GM18502 (cell line): ENCODE data around the gene TGFB1.
A peak's percentile ranks its signal among the peaks of the same experiment; 100 is the strongest.
"Not testable (repeated sequence)": the region's sequence is repeated elsewhere in the genome, so short reads cannot be mapped to it uniquely, and the experiment has no call there.

Experiments used
- ATAC-seq: cut with Tn5 transposase; IDR thresholded peaks from one replicate; pipeline ENCODE4 v1.9.1; 2021; ENCODE audit warnings: mild to moderate bottlenecking; ENCODE audit not compliant: unreplicated experiment, poor library complexity

Gene TGFB1

DNA sequence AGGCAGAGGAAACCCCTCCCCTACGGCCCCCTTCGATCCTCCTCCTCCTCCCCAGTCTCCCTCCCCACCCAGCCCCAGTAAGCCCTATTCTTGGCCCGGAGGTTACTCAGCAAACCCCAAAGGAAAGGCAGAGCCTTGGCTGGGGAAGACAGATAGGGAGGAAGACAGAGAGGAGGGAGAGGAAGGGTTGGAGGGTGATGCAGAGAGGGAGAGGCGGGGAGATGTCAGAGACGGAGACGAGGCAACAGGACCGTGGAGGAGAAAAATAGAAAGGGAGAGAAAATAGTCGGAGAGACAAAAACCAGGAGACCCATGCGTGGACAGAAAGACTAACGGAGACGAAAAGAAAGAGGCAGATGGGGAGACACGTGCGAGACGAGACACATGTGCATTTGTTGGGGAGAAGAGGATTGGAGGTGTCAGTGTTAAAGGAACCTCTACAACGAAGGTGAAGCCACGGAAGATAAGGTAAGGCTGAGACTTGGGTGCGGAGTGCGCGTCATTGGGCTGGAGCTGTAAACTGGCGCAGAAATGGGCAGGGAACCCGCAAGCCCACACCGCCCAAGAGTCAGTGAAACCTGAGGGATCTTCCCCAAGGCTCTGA, 2.9 kb downstream of the TGFB1 start:
- ATAC-seq = peak; percentile 11

DNA sequence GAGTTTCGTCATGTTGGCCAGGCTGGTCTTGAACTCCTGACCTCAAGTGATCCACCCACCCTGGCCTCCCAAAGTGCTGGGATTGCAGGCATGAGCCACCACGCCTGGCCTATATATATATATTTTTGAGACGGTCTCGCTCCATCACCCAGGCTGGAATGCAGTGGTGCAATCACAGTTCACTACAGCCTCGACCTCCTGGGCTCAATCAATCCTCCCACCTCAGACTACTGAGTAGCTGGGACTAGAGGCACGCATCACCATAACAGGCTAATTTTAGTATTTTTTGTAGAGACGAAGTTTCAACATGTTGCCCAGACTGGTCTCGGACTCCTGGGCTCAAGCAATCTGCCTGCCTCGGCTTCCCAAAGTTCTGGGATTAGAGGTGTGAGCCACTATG, 6.8 kb downstream of the TGFB1 start:
- not testable (repeated sequence) for ATAC-seq

- no peak for ATAC-seq
Measured at GRCh38 chr19:41344162-41344561, 9.6 kb downstream of the TGFB1 start.

DNA sequence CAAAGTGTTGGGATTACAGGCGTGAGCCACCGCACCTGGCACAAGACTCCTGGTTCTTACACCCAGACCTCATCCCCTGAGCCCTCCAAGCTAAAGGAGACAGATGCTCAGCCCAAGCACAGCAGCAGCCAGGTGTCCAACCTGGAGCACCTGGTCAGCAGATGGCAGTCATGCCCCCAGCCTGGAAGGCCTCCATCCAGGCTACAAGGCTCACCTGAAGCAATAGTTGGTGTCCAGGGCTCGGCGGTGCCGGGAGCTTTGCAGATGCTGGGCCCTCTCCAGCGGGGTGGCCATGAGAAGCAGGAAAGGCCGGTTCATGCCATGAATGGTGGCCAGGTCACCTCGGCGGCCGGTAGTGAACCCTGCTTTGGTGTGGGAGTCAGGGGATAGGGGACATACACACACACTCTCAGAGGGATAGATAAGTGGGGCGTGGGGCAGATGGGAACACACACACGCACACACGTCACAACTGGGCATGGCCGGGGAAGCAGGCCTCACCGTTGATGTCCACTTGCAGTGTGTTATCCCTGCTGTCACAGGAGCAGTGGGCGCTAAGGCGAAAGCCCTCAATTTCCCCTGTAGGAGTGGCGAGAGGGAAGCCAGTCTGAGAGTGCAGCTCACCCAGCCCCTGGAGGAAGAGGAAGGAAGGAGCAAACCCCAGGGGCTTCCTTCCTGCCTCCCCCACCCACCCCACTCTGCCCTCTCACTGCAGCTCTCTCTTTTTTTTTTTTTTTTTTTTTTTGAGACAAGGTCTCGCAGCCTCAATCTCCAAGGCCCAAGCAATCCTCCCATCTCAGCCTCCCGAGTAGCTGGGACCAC, 11.8 kb downstream of the TGFB1 start:
- no peak for ATAC-seq

- ATAC-seq = no peak
Measured at GRCh38 chr19:41339936-41340335, 13.8 kb downstream of the TGFB1 start.

- ATAC-seq = no peak
Measured at GRCh38 chr19:41335467-41335866, 18.3 kb downstream of the TGFB1 start.

- no peak for ATAC-seq
Measured at GRCh38 chr19:41334793-41335192, 18.9 kb downstream of the TGFB1 start.

GRCh38 chr19:41332468-41332867, 21.3 kb downstream of the TGFB1 start:
- no peak for ATAC-seq

GRCh38 chr19:41332000-41332399, 21.7 kb downstream of the TGFB1 start:
- ATAC-seq = no peak

GRCh38 chr19:41330946-41331678, 22.6 kb downstream of the TGFB1 start:
- no peak for ATAC-seq

- no peak for ATAC-seq
Measured at GRCh38 chr19:41330481-41330880, 23.2 kb downstream of the TGFB1 start.

- no peak for ATAC-seq
Measured at GRCh38 chr19:41328842-41329225, 24.9 kb downstream of the TGFB1 start.

DNA sequence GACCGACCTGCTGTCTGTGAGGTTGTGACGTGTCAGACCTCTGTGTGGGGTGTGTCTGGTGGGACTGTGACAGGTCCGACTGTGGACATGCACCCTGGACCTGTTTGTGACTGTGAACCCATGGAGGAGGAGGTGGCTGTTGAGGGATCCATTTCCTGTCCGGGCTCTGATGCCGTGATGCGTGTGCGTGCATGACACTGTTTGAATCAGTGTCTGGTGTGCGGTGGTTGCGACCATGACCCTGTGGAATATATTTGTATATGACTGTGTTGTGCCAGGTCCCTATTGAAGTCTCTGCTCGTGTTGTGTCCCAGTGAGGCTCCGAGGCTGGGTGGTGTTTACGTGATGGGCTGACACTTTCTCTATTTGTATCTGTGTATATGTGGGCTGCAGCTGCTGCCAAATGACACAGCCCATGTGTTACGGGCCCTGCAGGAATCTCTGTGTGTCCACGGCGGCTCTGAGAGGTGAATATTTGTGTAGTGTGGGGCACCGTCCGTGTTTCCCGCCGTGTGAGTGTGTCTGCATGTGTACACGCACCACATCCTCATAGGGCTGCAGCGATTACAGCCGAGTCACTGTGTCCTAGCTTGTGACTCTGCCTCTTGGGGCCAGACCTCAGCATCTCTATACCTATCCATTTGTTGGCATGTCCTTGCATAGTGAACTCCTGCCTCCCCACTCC, 25.4 kb downstream of the TGFB1 start:
- peak; percentile 6 for ATAC-seq

DNA sequence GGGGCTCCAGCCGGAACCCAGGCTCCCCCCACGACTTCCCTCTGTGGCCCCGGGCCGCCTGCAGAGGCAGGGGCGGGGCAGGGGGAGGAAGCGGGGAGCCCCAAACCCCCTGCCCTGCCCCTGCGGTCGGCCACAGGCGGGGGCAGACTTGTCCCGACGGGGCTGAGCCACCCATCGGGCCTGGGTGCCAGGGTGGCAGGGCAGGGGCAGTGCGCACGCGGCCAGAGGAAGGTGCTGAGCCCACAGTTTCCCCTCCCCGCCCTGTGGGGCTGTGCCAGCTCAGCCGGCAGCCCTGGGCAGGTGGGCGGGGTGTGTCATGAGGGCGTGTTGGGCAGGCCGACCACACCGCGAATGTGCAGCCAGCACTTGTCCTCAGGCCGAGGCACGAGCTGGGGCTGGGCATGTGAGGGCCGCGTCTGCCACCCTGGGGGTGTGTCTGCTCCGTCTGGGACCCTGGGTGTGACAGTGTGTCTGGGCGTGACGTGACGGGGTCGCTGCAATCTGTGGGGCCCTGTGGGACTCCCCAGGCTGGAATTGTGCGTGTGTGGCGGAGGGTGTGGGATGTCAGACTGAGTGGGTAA, 26.1 kb downstream of the TGFB1 start:
- peak; percentile 56 for ATAC-seq

GRCh38 chr19:41327076-41327575, 26.6 kb downstream of the TGFB1 start:
- ATAC-seq = no peak

- no peak for ATAC-seq
Measured at GRCh38 chr19:41325947-41326706, 27.6 kb downstream of the TGFB1 start.

- no peak for ATAC-seq
Measured at GRCh38 chr19:41325640-41325946, 28.1 kb downstream of the TGFB1 start.

GRCh38 chr19:41324921-41325639, 28.6 kb downstream of the TGFB1 start:
- no peak for ATAC-seq

DNA sequence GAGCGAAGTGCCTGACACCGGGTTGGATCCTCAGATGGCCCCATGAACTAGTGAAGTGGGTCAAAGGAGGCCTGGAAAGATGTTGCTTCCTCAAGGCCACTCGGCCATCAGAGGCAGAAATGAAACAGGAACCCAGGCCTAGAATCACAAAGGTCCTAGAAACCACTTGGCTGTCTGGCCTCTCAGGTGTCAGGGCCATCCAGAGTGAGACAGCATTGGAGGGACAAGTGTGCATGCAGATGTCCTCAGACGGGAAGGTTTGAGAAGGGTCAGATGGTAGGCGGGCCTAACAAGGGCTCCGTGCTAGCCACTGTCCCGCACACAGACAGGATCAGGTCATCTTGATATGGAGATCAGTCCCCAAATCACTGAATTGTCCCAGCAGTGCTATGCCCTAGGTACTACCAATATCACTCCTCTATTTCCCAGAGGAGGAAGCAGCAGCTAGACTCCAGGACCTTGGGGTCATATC, 29.5 kb downstream of the TGFB1 start:
- ATAC-seq = no peak
